HG02870 (cell line): Measurements from ENCODE around the gene C9orf43.

Experiments
- ATAC-seq: cut with Tn5 transposase; IDR thresholded peaks from one replicate; pipeline ENCODE4 v1.9.1; 2021; ENCODE audit warnings: mild to moderate bottlenecking, moderate library complexity; ENCODE audit not compliant: unreplicated experiment

The C9orf43 gene

GRCh38 chr9:113464286-113464660, 53.7 kb downstream of the C9orf43 start:
- ATAC-seq: no peak

GRCh38 chr9:113465599-113466140, 55.1 kb downstream of the C9orf43 start:
- no peak for ATAC-seq

GRCh38 chr9:113467183-113467582, 56.6 kb downstream of the C9orf43 start:
- ATAC-seq: no peak

GRCh38 chr9:113468716-113469448, 58.3 kb downstream of the C9orf43 start:
- ATAC-seq: no peak

GRCh38 chr9:113471143-113471542, 60.6 kb downstream of the C9orf43 start:
- no peak for ATAC-seq

GRCh38 chr9:113471566-113471965, 61.0 kb downstream of the C9orf43 start:
- ATAC-seq: no peak

- no peak for ATAC-seq
These were observed 61.7 kb downstream of the C9orf43 start for GRCh38 chr9:113472199-113472598.

GRCh38 chr9:113474360-113475028, 63.9 kb downstream of the C9orf43 start:
- no peak for ATAC-seq

GRCh38 chr9:113475031-113475430, 64.5 kb downstream of the C9orf43 start:
- ATAC-seq: no peak

GRCh38 chr9:113475992-113476391, 65.4 kb downstream of the C9orf43 start:
- no peak for ATAC-seq

- no peak for ATAC-seq
These were observed 66.0 kb downstream of the C9orf43 start for GRCh38 chr9:113476511-113476916.

GRCh38 chr9:113477058-113477457, 66.5 kb downstream of the C9orf43 start:
- ATAC-seq: no peak

- ATAC-seq: no peak
These were observed 67.1 kb downstream of the C9orf43 start for GRCh38 chr9:113477661-113478060.

- ATAC-seq: no peak
These were observed 68.7 kb downstream of the C9orf43 start for GRCh38 chr9:113479174-113479621.
